Measurements from ENCODE around the gene HECTD4.

- no peak for TF ChIP-seq YY1 (IDR thresholded peaks at IDR 0.05; ENCODE audit: extremely low read depth, insufficient replicate concordance, low read depth, low read length)
- no peak for TF ChIP-seq SIN3A (IDR thresholded peaks at IDR 0.05; ENCODE audit: low read depth)
- no peak for TF ChIP-seq CTCF (IDR thresholded peaks at IDR 0.05 in 2 of 3, conservative IDR thresholded peaks at IDR 0.05 in 1 of 3; ENCODE audit: borderline replicate concordance in 1 of 3, insufficient read depth in 1 of 3, low read depth in 2 of 3, low read length in 2 of 3)
- no peak for TF ChIP-seq SP1 (IDR thresholded peaks at IDR 0.05; ENCODE audit: low read depth)
- no peak for TF ChIP-seq POLR2AphosphoS5 (IDR thresholded peaks at IDR 0.05; ENCODE audit: low read depth, low read length)
- no peak for TF ChIP-seq CEBPB (IDR thresholded peaks at IDR 0.05; ENCODE audit: low read depth)
- no peak for TF ChIP-seq POLR2A (IDR thresholded peaks at IDR 0.05; ENCODE audit: borderline replicate concordance, extremely low read depth, insufficient read depth, insufficient read length)
Measured at GRCh38 chr12:112275207-112275606, 107.0 kb downstream of the HECTD4 start.
